ENCODE measurements around the gene ATAD3B.
"Not testable (repeated sequence)": the region's sequence is repeated elsewhere in the genome, so short reads cannot be mapped to it uniquely, and the experiment has no call there.

Gene ATAD3B

DNA sequence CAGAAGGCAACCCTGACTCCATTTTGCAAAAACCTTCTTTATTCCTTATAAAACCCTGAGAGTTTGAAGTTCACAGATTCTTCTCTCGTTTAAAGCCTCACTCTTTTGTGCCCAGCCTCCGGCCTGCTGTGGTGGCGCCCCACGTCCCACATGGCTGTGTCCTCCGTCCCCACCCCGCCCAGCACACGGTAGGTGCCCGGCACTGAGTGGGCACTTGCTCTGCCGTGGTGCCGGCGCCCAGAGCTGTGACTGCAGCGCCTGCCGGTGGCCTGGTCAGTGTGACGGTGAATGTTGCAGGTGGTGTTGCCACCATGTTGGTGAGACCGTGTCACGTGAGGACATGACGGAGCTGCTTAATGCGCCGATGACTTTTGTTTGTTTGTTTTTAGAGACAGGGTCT is 49.8 kb downstream of the ATAD3B start:
- H3K27ac ChIP-seq (replicated peaks) = no peak overlapping the region
- no peak overlapping the region for H3K4me3 ChIP-seq (replicated peaks; ENCODE audit: insufficient read depth, low read length)
- no peak for DNase-seq (ENCODE audit: low read depth in 1 of 2, low spot score in 1 of 2)
- no peaks in the 10 kb centered on the region for H3K27me3 ChIP-seq (ENCODE audit: insufficient read depth, poor library complexity, severe bottlenecking)
- TF ChIP-seq GABPA (IDR thresholded peaks at IDR 0.05; ENCODE audit: low read depth) = no peak
- TF ChIP-seq, protein P1, sequence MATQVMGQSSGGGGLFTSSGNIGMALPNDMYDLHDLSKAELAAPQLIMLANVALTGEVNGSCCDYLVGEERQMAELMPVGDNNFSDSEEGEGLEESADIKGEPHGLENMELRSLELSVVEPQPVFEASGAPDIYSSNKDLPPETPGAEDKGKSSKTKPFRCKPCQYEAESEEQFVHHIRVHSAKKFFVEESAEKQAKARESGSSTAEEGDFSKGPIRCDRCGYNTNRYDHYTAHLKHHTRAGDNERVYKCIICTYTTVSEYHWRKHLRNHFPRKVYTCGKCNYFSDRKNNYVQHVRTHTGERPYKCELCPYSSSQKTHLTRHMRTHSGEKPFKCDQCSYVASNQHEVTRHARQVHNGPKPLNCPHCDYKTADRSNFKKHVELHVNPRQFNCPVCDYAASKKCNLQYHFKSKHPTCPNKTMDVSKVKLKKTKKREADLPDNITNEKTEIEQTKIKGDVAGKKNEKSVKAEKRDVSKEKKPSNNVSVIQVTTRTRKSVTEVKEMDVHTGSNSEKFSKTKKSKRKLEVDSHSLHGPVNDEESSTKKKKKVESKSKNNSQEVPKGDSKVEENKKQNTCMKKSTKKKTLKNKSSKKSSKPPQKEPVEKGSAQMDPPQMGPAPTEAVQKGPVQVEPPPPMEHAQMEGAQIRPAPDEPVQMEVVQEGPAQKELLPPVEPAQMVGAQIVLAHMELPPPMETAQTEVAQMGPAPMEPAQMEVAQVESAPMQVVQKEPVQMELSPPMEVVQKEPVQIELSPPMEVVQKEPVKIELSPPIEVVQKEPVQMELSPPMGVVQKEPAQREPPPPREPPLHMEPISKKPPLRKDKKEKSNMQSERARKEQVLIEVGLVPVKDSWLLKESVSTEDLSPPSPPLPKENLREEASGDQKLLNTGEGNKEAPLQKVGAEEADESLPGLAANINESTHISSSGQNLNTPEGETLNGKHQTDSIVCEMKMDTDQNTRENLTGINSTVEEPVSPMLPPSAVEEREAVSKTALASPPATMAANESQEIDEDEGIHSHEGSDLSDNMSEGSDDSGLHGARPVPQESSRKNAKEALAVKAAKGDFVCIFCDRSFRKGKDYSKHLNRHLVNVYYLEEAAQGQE (IDR thresholded peaks at IDR 0.05; ENCODE audit: insufficient replicate concordance, low read depth) = no peak
- TF ChIP-seq, protein P2, sequence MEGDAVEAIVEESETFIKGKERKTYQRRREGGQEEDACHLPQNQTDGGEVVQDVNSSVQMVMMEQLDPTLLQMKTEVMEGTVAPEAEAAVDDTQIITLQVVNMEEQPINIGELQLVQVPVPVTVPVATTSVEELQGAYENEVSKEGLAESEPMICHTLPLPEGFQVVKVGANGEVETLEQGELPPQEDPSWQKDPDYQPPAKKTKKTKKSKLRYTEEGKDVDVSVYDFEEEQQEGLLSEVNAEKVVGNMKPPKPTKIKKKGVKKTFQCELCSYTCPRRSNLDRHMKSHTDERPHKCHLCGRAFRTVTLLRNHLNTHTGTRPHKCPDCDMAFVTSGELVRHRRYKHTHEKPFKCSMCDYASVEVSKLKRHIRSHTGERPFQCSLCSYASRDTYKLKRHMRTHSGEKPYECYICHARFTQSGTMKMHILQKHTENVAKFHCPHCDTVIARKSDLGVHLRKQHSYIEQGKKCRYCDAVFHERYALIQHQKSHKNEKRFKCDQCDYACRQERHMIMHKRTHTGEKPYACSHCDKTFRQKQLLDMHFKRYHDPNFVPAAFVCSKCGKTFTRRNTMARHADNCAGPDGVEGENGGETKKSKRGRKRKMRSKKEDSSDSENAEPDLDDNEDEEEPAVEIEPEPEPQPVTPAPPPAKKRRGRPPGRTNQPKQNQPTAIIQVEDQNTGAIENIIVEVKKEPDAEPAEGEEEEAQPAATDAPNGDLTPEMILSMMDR (IDR thresholded peaks at IDR 0.05; ENCODE audit: insufficient read depth, low read length) = no peak
- TF ChIP-seq POLR2AphosphoS5 (IDR thresholded peaks at IDR 0.05; ENCODE audit: low read depth) = no peak
- TF ChIP-seq SPI1 (IDR thresholded peaks at IDR 0.05; ENCODE audit: borderline replicate concordance, low read depth) = no peak

DNA sequence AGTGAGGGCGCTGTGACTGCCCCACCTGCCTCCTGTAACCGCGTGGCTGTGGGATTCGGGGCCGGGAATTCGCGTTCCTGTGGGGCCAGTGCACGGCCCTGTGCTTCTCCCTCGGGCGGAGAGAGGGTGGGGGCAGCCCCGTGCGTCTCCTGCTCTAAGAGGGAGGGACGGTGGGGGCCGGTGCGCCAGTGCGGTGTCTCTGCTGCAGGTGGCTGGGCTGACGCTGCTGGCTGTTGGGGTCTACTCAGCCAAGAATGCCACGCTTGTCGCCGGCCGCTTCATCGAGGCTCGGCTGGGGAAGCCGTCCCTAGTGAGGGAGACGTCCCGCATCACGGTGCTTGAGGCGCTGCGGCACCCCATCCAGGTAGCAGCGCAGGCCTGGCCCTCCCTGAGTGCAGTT is 51.0 kb downstream of the ATAD3B start:
- H3K4me3 ChIP-seq (replicated peaks; ENCODE audit: insufficient read depth, low read length); H3K27me3 ChIP-seq (ENCODE audit: insufficient read depth, poor library complexity, severe bottlenecking); DNase-seq (ENCODE audit: low read depth in 1 of 2, low spot score in 1 of 2); H3K27ac ChIP-seq (replicated peaks): not testable (repeated sequence)

DNA sequence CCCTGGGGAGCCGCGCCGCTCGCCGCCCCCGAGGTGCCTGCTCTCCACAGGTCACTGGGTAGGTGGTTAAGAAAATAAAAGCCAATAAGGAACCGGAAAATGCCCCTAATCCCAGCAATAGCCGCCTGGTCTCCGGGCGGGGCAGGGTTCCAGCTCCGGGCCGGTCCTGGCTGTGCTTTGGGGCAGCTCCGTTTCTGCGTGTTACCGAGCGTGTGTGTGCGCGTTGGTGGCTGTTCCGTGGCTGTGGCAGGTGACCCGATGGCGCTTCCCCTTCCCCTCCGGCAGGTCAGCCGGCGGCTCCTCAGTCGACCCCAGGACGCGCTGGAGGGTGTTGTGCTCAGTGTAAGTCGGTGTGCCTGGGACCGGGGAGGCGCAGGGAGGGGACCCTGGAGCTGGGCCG is 51.7 kb downstream of the ATAD3B start:
- not testable (repeated sequence) for H3K27ac ChIP-seq (replicated peaks); H3K27me3 ChIP-seq (ENCODE audit: insufficient read depth, poor library complexity, severe bottlenecking); DNase-seq (ENCODE audit: low read depth in 1 of 2, low spot score in 1 of 2); H3K4me3 ChIP-seq (replicated peaks; ENCODE audit: insufficient read depth, low read length)

DNA sequence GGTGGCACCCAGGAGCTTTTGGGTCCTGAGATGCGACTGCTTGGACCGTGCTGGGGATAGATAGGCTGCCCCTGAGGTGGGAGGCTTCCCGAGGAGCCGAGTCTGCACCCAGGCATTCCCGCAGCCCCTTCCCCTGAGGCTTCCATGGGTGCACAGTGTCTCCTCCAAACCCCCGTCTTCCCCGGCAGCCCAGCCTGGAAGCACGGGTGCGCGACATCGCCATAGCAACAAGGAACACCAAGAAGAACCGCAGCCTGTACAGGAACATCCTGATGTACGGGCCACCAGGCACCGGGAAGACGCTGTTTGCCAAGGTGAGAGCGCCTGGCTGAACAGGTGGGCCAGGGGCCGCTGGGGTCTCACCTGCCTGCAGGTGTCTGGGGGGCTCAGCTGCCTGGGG is 52.1 kb downstream of the ATAD3B start:
- not testable (repeated sequence) for H3K27me3 ChIP-seq (ENCODE audit: insufficient read depth, poor library complexity, severe bottlenecking); H3K4me3 ChIP-seq (replicated peaks; ENCODE audit: insufficient read depth, low read length); H3K27ac ChIP-seq (replicated peaks); DNase-seq (ENCODE audit: low read depth in 1 of 2, low spot score in 1 of 2)

DNA sequence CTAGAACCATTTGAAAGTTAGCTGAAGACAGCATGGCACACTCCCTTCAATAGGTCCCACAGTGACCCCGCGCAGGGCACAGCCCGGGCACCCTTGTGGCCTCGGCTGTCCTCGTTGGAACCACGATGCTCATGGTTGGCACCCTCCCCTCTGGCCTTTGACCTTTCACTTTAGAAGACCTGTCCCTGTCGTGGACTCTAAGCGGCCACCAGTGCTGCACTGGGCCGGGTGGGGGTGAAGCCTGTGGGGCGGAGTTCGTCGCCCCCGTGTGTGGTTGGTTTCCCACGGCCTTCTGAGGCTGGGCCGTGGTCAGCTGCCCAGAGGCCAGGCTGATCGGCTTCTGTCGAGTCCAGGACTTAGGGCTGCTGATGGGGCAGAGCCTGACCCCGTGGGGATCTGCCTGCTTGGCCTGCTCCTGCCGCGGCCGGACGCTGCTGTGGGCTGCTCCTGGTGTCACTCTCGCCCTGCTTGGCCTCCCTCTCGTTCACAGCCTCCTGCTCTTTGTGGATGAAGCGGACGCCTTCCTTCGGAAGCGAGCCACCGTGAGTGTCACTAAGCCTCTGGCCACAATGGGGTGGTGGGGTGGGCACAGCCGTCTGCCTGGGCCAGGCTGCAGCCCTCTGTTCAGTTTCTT is 53.3 kb downstream of the ATAD3B start:
- not testable (repeated sequence) for DNase-seq (ENCODE audit: low read depth in 1 of 2, low spot score in 1 of 2); H3K4me3 ChIP-seq (replicated peaks; ENCODE audit: insufficient read depth, low read length); H3K27me3 ChIP-seq (ENCODE audit: insufficient read depth, poor library complexity, severe bottlenecking); H3K27ac ChIP-seq (replicated peaks)

DNA sequence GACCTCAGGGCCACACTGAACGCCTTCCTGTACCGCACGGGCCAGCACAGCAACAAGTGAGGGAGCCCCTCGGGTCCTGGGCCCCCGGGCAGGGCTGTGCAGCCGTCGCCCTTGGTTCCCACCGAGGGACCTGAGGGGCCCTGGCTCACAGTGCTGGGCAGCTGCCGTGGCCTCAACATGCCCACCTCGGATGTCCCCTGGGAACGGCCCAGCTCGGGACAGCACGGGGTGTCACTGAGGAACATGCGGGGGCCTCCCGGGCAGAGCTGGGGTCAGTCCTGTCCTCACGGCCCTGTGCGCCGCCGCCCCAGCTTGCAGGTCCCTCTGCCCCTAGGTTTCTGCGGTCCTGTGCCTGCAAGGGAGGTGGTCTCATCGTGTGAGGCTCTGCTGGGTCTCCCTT is 54.9 kb downstream of the ATAD3B start:
- H3K27me3 ChIP-seq (ENCODE audit: insufficient read depth, poor library complexity, severe bottlenecking); H3K27ac ChIP-seq (replicated peaks); H3K4me3 ChIP-seq (replicated peaks; ENCODE audit: insufficient read depth, low read length); DNase-seq (ENCODE audit: low read depth in 1 of 2, low spot score in 1 of 2): not testable (repeated sequence)

DNA sequence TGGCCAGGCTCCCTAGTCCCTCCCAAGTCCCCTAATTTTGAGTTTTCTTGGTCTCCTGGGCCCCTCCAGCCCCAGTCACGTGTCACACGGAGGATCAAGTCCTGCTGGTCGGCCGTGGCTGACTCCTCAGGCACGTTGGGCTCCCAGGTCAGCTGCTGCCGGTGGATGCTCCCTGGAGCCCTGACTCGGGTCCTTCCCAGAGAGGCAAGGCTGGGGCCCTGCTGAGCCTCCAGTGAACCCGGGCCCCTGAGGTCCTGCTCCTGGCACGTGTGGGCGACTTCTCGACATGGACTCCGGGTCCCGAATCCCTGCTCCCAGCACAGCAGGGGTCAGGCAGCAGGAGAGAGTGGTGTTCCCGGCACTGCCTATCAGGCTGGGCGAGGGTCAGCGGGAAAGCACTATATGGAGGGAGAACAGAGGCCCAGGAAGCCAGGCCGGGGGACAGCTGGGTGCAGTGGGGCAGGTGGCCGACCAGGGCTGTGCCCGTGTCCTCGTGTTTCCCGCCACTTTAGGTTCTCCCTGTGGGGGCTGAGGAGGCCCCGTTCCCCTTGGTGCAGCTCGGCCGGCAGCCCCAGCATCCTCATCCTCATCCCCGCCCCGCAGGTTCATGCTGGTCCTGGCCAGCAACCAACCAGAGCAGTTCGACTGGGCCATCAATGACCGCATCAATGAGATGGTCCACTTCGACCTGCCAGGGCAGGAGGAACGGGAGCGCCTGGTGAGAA is 55.7 kb downstream of the ATAD3B start:
- DNase-seq (ENCODE audit: low read depth in 1 of 2, low spot score in 1 of 2) = no peak
- TF ChIP-seq, protein P1 (IDR thresholded peaks at IDR 0.05; ENCODE audit: insufficient replicate concordance, low read depth) = no peak
- TF ChIP-seq, protein P2 (IDR thresholded peaks at IDR 0.05; ENCODE audit: insufficient read depth, low read length) = no peak
- TF ChIP-seq POLR2AphosphoS5 (IDR thresholded peaks at IDR 0.05; ENCODE audit: low read depth) (no peak), GABPA (IDR thresholded peaks at IDR 0.05; ENCODE audit: low read depth) (no peak), SPI1 (IDR thresholded peaks at IDR 0.05; ENCODE audit: borderline replicate concordance, low read depth) (no peak)
- no peak overlapping the region for H3K4me3 ChIP-seq (replicated peaks; ENCODE audit: insufficient read depth, low read length)
- no peaks in the 10 kb centered on the region for H3K27me3 ChIP-seq (ENCODE audit: insufficient read depth, poor library complexity, severe bottlenecking)
- no peak overlapping the region for H3K27ac ChIP-seq (replicated peaks)
